ENCODE data around the gene ACP4.
"Not testable (repeated sequence)": the region's sequence is repeated elsewhere in the genome, so short reads cannot be mapped to it uniquely, and the experiment has no call there.

The ACP4 gene

GRCh38 chr19:50777261-50777660, 13.0 kb upstream of the ACP4 start:
- ATAC-seq, result no peak

- ATAC-seq, result no peak
Observed at GRCh38 chr19:50777830-50778303, 12.3 kb upstream of the ACP4 start.

- no peak for ATAC-seq
Observed at GRCh38 chr19:50778906-50779430, 11.2 kb upstream of the ACP4 start.

GRCh38 chr19:50779504-50780457, 10.4 kb upstream of the ACP4 start:
- ATAC-seq, result no peak

- no peak for ATAC-seq
Observed at GRCh38 chr19:50780753-50781435, 9.3 kb upstream of the ACP4 start.

GRCh38 chr19:50783848-50784152, 6.4 kb upstream of the ACP4 start:
- ATAC-seq, result not testable (repeated sequence)

- no peak for ATAC-seq
Observed at GRCh38 chr19:50784710-50785109, 5.5 kb upstream of the ACP4 start.

GRCh38 chr19:50785329-50785728, 4.9 kb upstream of the ACP4 start:
- ATAC-seq, result no peak

GRCh38 chr19:50790922-50791467, 780 bp downstream of the ACP4 start:
- ATAC-seq, result no peak

- ATAC-seq, result no peak
Observed at GRCh38 chr19:50791594-50792271, 1.5 kb downstream of the ACP4 start.

- no peak for ATAC-seq
Observed at GRCh38 chr19:50792272-50793250, 2.3 kb downstream of the ACP4 start.

- no peak for ATAC-seq
Observed at GRCh38 chr19:50793558-50794065, 3.4 kb downstream of the ACP4 start.

- ATAC-seq, result peak; percentile 10 to 14
Observed at GRCh38 chr19:50794074-50794875, 4.1 kb downstream of the ACP4 start.

- ATAC-seq, result peak; percentile 13 to 24
Observed at GRCh38 chr19:50794876-50795663, 4.9 kb downstream of the ACP4 start.

- no peak for ATAC-seq
Observed at GRCh38 chr19:50795664-50796073, 5.5 kb downstream of the ACP4 start.

GRCh38 chr19:50796128-50796633, 6.0 kb downstream of the ACP4 start:
- no peak for ATAC-seq

- ATAC-seq, result no peak
Observed at GRCh38 chr19:50796634-50797428, 6.6 kb downstream of the ACP4 start.

- ATAC-seq, result no peak
Observed at GRCh38 chr19:50797429-50797780, 7.2 kb downstream of the ACP4 start.
